ENCODE measurements around the gene DYRK1A.

DYRK1A gene

GRCh38 chr21:37574751-37575150, 208.2 kb downstream of the DYRK1A start:
- DNase-seq = no peak

- DNase-seq = no peak
Observed at GRCh38 chr21:37575580-37575979, 209.0 kb downstream of the DYRK1A start.

Data from 8988T (cell line).